Activated naive CD4-positive, alpha-beta T cell (primary cell): ENCODE results near the gene CRABP1.

Experiments used
- DNase-seq, 4 experiments: peaks; one replicate each; lab custom pipeline; 2025; lab: John Stamatoyannopoulos, UW

CRABP1 gene

DNA sequence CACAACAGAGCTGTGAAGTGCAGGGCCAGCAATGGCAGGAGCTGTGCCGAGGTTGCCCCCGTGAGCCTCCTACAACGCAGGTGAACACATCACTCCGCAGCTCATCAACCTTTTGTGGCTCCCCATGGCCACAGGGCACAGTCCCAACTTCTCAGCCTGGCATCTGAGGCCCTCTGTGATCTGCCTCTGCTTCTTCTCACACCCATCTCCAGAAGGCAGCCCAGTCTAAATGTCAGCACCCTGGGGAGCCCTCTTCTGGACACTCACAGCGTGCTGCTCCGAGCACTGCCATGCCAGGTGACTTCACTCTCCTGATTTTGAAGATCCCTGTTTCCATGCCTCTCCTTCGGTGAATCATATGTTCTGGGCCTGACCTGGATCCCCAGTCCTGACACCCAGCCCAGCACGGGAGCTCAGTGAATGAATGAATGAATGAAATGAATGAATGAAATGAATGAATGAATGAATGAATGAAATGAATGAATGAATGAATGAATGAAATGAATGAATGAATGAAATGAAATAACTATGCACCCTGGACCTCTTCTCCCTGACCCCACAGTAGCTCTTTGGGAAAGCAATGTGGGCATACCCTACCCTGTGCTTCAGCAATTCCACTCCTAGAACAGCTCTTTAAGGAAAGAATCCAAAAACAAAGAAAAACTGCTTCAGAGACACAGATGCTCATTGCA lies 22.9 kb upstream of the CRABP1 start:
- no peak for DNase-seq

DNA sequence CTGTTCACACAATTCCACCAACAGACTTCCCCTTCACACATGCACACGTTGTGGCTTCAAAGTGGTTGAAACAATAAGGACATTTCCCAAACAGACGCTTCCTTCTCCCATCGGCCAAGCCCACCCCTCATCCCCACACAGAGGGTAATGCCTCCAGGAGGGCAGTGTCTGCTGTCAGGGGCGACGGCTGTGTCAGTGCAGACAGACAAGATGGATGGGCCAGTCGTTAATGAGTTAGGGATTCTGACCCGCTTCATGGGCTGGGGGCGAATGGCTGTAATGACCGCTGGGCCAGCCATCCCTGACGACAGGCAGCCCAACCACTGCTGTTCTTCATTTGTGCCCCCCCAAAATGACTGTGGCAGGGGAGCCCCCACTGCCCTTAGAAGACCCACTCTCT lies 20.6 kb upstream of the CRABP1 start:
- no peak for DNase-seq

DNA sequence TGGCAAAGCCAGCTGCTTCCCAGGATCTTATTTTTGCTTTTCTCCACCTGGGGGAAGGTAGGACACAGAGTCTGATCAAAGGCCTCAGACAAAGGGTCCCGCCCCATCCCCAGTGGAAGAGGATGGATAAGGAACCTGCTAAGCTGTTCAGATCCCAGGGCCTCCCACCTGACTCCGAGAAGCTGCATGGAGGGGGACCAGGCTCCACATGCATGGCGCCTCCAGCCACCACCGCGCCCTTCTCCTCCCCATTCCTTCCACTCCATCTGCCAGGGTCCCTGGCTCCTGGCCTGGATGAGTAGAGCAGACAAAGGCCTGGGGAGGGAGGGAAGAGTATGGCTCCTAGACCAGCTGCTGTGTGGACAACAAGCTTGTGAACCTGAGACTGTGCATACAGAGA lies 20.0 kb upstream of the CRABP1 start:
- no peak for DNase-seq

DNA sequence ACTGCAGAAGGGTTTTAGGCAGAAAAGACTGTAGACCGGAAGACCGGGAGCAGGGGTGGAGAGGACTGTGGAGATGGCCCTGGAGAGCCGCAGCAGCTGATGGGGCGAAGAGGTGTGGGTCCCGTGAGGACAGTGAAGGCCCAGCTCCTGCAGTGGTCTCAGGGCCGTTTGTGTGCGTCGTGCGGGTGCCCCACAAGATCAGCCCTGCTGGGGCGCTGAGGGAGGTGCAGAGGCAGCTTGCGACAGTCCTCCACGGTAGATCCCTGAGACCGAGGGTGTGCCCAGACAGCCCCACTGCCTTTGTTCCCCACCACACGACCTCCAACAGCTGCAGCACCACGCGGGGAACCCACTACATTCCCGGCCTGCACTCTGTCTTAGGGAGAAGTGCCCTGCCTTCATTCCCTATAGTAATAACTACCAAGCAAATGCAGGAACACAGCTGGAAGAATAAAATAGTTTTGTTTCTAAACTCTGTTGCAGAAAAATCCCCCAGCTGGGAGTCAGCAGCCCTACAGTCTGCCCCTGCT lies 19.0 kb upstream of the CRABP1 start:
- DNase-seq, result no peak

DNA sequence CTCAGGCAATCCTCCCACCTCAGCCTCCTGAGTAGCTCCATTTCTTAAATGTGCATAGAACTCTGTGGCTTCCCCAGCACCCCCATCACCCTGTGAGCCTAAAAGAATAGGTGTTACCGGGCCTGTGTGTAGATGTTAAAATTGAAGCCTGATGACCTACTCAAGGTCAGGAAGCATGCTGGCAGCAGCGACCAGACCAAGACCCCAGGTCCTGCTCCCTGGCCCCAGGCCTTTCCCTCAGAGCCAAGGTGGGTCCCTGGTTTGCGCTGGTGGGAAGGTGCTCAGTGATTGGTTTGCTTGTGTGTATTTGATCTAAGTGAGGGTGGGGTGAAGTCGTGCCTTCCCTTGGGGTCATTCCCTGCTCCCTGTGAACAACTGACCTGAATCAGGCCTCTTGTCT lies 18.4 kb upstream of the CRABP1 start:
- no peak for DNase-seq

DNA sequence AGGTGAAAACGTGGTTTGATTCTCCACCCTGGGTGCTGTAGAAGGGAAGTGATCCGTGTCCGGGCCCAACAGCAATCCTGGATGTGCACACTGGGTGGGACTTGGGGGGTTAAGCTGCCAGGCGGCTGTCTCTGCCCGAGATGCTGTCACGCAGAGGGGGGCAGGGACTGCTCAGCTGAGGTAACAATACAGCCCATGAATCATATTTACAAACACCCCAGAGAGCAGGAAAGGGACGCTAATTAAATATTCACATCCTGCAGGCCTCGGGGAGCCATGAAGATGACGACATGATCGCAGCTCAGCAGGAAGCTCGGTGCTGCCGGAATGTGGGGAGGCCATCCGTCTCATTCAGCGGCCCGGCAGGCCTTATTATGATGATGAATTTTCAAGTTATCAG lies 17.9 kb upstream of the CRABP1 start:
- no peak for DNase-seq

DNA sequence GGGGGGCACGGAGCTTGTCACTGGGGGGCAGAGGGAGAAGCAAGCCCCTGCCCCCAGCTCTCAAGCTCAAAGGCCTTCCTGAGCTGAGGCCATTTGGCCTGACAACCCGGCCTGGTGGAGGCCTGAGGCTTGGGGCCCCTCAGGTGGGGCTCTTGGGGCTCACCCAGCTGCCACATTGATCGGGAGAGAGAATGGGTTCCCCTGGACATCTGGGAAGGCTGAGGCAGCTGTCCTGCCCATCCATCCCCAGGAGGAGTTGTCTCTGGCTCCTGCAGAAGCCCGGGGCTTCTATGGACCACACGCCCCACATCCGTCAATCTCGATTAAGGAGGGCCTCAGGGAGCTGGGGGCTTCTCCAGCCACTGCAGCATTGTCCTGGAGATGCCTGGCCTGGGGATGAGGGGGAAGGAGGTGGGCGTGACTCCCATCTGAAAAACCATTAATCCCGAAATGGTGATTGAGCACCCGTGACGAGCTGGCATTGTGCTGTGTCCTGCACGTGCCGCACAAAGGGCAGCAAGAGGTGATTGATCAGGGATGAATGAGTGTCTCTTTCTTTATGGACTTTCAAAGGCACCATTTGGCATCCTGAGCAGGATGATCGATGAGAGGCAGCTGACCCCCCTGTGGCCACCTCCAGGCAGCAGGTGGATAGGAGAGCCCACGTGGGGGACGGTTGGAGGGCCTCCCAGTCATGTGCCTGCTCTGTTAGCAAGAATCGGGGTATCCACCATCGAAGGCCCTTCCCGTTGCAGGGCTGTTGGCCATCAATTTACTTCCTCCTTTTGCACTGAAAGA lies 17.2 kb upstream of the CRABP1 start:
- no peak for DNase-seq

DNA sequence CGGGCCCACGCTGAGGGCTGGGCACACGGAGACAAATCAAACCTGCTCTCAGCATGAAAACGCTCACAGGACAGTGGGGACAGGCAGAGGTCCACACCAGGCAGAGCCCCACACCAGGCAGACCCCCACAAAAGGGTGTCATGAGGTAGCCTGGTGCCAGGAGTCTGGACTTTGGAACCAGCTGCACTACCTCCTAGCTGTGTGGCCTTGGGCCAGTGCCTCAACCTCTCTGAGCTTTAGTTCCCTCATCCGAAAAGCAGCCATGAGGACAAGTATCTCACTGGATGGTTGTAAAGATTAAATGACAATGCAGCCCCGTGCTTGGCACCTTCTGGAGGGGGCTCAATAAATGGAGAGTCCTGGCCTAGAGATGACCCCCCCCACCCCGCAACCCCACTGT lies 16.5 kb upstream of the CRABP1 start:
- no peak for DNase-seq

DNA sequence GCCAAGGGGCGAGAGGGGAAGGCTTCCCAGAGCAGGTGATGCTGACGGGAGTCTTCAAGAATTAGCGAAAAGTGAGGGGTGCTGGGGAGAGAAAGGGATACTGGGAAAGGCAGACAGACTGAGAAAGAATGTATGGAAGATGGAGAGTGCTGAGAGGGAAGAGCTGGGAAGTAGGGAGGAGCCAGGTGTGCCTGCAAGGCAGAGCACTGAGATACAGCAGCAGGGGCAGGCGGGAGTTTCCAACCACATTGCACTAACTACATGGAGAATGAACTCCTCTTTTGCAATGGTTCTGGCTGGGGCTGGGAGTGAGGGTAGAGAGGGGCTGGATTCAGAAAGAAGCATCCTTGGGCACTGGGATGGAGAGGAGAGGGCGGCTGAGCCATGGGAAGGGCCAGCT lies 16.0 kb upstream of the CRABP1 start:
- DNase-seq, result no peak

DNA sequence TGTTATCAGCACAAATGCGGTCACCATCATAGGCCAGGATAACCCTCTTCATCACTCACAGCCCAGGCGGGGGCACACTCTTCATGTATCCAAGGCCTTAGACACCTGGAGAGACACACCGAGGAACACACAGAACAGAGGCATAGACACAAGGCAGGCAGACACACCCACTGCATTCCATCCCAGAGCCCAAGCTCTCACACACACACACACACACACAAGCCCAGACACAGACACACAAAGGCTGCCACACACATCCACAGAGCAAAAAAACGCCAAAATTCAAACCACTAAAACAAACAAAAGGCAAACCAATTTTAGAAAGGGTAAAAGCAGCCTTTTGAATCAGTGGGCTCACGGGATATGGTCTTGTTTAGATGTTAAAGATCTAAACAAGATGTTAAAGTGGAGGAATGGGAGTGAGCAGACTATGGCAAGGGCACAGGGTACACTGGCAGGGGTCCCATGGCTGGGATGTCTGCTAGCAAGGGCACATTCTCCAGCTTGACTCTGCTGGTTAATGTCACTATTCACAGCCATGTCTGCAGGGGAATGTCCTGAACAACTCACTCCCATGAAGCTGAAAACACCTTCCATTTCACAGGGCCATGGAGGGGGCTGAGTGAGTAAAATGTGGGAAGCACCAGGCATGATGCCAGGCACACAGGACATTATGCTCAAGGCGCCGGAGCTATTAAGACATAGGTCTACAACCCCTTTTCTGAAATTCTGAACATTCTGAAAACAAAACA lies 14.9 kb upstream of the CRABP1 start:
- no peak for DNase-seq

DNA sequence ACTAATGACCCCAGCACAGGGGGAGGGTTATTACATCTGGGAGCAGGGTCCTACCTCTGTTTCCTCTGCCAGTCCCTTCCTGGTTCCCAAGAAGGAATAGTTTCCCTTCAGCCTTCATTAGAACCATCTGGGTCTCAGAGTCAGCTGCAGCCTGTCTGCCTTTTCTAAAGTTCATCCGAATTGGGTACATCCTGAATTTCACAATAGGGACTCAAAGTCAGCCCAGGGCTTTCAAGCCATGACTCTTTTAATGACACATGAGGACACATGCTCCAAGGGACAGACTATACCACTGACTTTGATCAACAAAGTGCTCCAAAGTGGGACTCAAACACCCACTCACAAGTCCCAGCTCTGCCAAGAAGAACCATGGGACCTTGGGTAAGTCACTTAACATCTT lies 12.7 kb upstream of the CRABP1 start:
- DNase-seq, result no peak

DNA sequence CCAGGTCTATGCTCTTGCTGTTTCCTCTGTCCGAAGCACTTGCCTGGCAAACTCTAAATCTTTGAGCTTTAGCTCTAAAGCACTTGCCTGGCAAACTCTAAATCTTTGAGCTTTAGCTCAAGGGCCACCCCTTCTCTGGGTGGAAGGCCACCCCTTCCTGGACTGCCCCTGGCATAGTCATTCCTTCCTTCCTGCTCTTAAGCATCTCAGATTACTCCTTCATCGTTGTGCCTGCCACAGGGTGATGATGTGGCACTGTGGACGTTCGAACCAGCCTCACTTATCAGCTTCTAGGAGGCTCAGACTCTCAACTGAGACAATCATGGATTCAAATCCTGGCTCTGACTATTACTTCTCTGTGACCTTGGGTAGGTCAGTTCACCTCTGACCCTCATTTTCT lies 10.5 kb upstream of the CRABP1 start:
- no peak for DNase-seq

DNA sequence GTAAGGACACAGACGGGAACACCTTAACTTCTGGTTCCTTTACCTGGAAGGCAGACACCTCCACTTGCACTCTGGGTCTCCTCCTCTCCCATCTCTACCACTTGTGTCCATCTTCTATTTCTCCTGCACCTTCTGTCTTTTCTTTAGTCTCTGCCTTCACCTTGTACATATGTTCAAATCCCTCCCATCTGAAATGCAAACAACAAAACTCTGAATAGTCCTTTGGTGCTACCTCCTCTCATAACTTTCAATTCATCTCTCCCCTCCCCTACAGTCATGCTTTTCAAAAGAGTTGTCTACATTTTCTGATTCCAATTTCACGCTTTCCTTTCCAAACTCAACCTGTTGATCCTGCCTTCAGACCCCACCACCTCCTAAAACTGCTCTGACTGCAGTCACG lies 5.3 kb upstream of the CRABP1 start:
- DNase-seq, result no peak

DNA sequence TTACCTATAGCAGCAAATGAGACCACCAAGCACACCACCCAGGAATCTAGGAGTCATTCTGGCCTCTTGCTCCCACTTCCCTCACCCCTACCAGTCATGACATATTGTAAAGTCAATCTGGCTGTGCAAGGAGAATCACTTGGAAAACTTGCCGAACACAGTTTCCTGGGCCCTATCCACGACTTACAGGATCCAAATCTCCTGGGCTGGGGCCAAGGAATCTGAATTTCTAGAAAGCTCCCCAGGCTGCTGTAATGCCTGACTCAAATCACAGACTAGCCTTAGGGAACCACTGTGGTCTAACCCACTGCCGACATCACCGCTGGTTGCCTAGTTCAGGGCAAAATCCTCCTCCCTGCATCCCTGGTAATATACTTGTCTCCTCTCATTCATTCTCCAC lies 4.2 kb upstream of the CRABP1 start:
- DNase-seq, result no peak

DNA sequence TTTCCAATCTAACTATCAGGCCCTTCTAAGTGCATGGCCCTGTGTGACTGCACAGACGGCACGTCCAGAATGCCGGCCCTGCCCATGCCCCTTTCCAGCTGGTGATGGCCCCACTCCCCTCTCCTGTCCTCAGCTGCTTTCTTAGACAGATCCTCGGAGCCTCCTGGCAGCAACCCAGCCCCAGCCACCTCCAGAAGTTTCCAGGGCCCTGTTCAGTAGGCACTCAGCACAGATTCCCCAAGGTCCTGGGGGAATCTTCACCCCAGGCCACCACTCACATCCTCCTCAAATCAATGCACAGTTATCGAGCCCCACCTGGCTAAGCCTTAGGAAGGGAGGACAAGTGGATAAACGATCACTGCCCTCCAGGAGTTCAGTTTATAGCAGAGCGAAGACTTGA lies 1.4 kb upstream of the CRABP1 start:
- no peak for DNase-seq

DNA sequence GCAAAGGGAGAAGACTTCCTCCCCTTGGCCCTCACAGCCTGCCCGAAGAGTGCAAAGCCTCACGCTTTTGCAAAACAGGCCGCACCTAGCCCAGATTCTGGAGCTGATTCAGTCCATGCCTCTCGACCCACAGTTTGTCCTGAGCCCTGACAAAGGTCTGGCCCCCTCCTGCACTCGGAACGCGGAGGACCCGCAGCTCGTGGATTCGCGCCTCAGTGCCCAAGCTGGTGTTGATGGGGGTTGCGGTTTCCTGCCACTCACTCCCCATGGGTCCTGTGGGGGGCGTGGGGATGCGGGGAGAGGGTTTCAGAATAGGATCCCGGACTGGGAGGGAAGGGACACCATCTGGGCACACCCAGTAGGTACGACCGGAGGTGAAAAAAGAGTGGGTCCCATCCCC lies 594 bp upstream of the CRABP1 start:
- DNase-seq, result no peak

DNA sequence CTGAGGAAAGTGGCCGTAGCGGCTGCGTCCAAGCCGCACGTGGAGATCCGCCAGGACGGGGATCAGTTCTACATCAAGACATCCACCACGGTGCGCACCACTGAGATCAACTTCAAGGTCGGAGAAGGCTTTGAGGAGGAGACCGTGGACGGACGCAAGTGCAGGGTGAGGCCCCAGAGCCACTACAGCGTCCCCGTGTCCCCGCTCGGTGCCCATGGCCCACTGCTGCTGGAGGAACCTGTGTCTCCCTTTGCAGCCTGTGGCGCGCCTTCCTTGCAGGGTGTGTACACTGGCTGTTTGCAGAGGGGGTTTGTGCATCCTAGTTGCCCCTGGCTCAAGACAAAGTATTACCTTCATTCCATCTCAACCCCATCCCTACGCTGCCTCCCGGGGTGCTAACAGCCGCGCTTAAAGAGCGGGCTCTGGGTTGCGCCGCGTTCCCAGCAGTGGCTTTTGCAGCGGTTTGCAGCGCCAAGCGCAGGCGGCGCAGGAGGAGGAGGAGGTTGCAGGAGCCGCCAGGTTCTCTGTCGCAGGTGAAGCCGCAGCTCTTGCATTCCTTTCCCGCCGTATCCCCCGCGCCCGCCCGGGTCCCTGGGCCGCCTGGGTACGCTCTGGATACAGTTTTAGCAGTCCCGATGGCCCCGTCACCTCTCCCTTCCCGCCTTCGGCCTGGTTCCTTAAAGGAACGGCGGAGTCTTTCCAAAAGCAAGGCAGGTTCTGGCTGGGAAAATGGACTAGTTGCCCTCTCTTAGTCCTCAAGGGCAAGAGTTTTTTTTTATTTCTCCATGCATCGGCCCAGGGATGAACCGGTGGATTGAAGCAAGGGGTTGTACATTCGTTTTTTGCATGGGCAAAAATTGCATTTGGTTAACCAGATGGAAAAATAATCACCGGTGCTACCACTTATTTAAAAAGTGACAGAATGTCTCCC lies 1.2 kb downstream of the CRABP1 start:
- no peak for DNase-seq

DNA sequence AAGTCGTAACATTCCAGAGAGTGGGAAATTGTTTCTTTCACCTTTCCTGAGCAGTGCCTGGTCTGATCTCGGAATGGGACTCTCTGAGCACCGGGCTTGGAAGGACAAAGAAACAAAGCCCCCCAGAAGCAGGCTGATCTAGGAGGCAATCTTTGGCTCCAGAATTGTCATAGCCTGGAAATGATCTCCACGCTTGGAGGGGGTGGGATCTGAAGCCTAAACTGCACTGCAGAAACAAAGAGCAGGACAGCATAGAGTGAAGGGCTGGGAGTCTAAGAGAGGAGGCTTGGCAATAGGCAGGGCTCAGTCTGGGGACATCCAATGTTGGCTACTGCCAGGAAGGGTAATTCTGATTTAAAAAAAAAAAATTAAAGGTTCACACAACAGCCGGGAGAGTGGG lies 1.9 kb downstream of the CRABP1 start:
- no peak for DNase-seq

DNA sequence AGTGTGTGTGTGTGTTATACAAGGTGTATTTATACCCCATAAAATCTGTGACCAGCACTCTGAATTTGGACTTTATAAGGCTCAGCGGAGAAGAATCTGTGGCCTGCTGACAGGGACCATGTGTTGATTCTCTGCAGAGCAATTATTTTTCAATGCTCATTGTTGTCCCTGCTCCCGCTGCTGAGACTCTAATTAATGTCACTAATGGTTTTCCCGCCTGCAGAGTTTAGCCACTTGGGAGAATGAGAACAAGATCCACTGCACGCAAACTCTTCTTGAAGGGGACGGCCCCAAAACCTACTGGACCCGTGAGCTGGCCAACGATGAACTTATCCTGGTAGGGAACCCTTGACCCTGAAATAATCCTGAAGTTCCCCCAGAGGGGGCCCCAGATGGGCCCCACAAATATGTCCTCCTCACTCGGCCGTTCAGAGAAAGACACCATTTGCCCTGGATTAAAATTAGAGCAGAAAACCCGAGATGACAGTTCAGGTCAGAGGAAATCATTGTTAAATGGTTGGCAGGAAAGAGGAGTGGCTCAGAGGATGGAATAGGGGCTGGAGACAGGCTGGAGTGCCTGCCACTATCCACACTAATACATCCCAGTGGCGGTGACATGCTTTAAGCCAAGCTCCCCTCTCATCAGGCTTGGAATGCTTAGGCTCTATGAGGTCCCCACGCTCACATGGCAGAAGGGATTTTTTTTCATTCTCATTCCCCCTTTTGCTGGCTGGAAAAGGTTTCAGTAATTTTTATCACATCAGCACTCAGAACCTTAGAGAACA lies 3.3 kb downstream of the CRABP1 start:
- DNase-seq, result no peak

DNA sequence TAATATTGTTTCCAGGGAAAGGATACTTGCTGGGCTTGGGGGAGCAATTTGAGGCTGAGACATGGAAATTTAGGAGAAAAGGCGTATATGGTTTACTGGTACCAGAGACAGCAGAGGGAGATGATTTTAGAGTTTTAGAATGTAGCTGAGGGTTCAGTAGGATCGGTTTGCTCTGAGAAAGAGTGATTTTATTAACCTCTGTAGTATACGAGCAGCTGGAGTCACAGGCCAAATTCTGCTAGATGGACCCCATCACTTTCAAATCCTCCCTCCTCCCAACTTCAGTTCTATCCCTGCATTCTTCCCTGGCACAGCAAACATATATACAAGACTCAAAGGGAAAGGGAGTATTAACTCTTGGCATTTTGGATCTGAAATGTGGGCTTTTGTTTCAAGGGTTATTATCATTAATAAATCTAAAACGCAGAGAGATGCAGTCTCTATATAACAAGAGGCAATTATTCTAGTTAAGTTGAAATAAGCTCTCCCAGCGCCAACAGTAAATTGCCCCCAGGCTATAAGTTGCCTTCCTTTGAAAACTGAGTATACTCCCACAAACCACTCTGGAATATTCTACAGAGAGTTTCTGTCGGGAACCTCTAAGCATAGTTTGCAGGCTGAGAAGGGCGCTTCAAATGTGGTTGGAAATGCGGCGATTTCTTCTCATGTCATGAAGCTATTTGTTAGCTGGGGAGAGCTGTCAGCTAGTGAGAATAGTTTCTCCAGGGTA lies 5.4 kb downstream of the CRABP1 start:
- no peak for DNase-seq
